MCF 10A (cell line): ENCODE measurements around the gene KRT20. TPM values are rescaled to one million over a fixed set of nuclear protein-coding genes. Genes with fewer than 3 reads are reported as not detected.

Source experiments
- BruUV-seq: library from RNA; stranded (reverse); fragments of 400-500 nt; replicated peaks from 2 replicates; lab custom pipeline; 2021; lab: Mats Ljungman, UMichigan
- CTCF ChIA-PET: fragments of 300-600 bp; sonication (Branson Sonifier 250); formaldehyde crosslinking; extraction: SDS; loops from one replicate; lab custom pipeline; 2021; ENCODE audit warnings: antibody characterized with exemption, inconsistent platforms; lab: Yijun Ruan, JAX
- POLR2A ChIA-PET: fragments of 300-600, 350-650 bp; sonication (Branson Sonifier 250); formaldehyde crosslinking; extraction: SDS; loops from one replicate; lab custom pipeline; 2020; ENCODE audit warnings: antibody characterized with exemption, inconsistent platforms; lab: Yijun Ruan, JAX
- DNase-seq: peaks from one replicate; pipeline ENCODE4 v3.0.0-alpha.2; 2018; ENCODE audit not compliant: unreplicated experiment
- H3K27ac Mint-ChIP-seq: one replicate; pipeline ENCODE4 v1.8.0; 2022; ENCODE audit warnings: mild to moderate bottlenecking, low read depth, mixed read lengths; ENCODE audit not compliant: unreplicated experiment
- H3K27me3 Mint-ChIP-seq: one replicate; pipeline ENCODE4 v1.8.0; 2022; ENCODE audit warnings: mixed read lengths; ENCODE audit not compliant: insufficient read depth, unreplicated experiment
- H3K36me3 Mint-ChIP-seq: one replicate; pipeline ENCODE4 v1.8.0; 2022; ENCODE audit warnings: mild to moderate bottlenecking, moderate library complexity, mixed read lengths; ENCODE audit not compliant: insufficient read depth, unreplicated experiment
- H3K4me1 Mint-ChIP-seq: one replicate; pipeline ENCODE4 v1.8.0; 2022; ENCODE audit warnings: mixed read lengths; ENCODE audit not compliant: insufficient read depth, unreplicated experiment
- H3K4me3 Mint-ChIP-seq: one replicate; pipeline ENCODE4 v1.8.0; 2022; ENCODE audit warnings: mild to moderate bottlenecking, moderate library complexity, mixed read lengths; ENCODE audit not compliant: unreplicated experiment
- H3K9me3 Mint-ChIP-seq: one replicate; pipeline ENCODE4 v1.8.0; 2022; ENCODE audit warnings: mixed read lengths; ENCODE audit not compliant: unreplicated experiment
- intact Hi-C: fragments of 100-400 bp; cut with micrococcal nuclease; formaldehyde crosslinking; loops from 2 replicates; pipeline ENCODE4 v1.14.1; 2022
- total RNA-seq: library from RNA; stranded (reverse); gene quantifications from 2 replicates; pipeline ENCODE4 v1.2.3, GENCODE V29; 2022
- TF ChIP-seq, protein P1 (sequence below): fragments of 200-600 bp; IDR thresholded peaks from one replicate; pipeline ENCODE4 v1.8.0; 2022; ENCODE audit warnings: antibody characterized with exemption, mild to moderate bottlenecking; ENCODE audit not compliant: unreplicated experiment

KRT20 gene
- total RNA-seq, 1 experiment from 2014 or later = not detected

GRCh38 chr17:40878044-40878443, 7.0 kb downstream of the KRT20 start:
- no peaks in the 10 kb centered on the region for H3K9me3 Mint-ChIP-seq
- no peaks in the 10 kb centered on the region for H3K4me1 Mint-ChIP-seq
- no peaks in the 10 kb centered on the region for H3K36me3 Mint-ChIP-seq
- ChIA-PET POLR2A (interaction anchor here (1.7 kb wide), 1 partner anchor 11 kb away, joined by 4 read pairs; no protein-coding TSS in a partner anchor), CTCF (interaction anchor here (1.0 kb wide), 1 partner anchor 671 kb away, joined by 3 read pairs; no protein-coding TSS in a partner anchor)
- TF ChIP-seq, protein P1, sequence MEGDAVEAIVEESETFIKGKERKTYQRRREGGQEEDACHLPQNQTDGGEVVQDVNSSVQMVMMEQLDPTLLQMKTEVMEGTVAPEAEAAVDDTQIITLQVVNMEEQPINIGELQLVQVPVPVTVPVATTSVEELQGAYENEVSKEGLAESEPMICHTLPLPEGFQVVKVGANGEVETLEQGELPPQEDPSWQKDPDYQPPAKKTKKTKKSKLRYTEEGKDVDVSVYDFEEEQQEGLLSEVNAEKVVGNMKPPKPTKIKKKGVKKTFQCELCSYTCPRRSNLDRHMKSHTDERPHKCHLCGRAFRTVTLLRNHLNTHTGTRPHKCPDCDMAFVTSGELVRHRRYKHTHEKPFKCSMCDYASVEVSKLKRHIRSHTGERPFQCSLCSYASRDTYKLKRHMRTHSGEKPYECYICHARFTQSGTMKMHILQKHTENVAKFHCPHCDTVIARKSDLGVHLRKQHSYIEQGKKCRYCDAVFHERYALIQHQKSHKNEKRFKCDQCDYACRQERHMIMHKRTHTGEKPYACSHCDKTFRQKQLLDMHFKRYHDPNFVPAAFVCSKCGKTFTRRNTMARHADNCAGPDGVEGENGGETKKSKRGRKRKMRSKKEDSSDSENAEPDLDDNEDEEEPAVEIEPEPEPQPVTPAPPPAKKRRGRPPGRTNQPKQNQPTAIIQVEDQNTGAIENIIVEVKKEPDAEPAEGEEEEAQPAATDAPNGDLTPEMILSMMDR = no peak
- no peak overlapping the region for H3K27ac Mint-ChIP-seq
- intact Hi-C loops = no loop called here
- H3K4me3 Mint-ChIP-seq = no peak overlapping the region
- no peaks in the 10 kb centered on the region for H3K27me3 Mint-ChIP-seq
- no peak for DNase-seq
- BruUV-seq = no TSS peak

DNA sequence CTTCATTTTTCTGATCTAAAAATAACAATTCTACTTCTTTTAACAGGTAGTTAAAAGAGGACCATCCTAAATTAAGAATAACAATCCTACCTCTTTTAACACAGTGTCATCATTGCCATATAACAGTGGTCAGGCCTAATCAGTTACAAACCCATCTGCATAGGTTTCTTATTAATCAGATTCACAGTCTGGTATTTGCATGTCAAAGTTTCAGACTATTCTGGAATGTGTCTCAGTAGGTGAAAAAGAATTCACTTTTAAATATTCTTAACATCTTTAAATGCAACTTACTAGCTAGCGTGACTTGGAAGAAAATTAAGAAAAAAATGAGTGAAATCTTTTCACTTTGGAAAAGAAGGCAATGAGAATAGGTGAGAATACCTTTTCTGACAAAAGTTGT, 11.2 kb downstream of the KRT20 start:
- intact Hi-C loops = no loop called here
- H3K4me3 Mint-ChIP-seq = no peak overlapping the region
- DNase-seq = no peak
- TF ChIP-seq, protein P1 = no peak
- no TSS peak for BruUV-seq
- POLR2A ChIA-PET = interaction anchor here (0.6 kb wide), 2 partner anchors 13 to 674 kb away, joined by 3 read pairs; no protein-coding TSS in a partner anchor
- no peaks in the 10 kb centered on the region for H3K9me3 Mint-ChIP-seq
- H3K27ac Mint-ChIP-seq = no peak overlapping the region
- no peaks in the 10 kb centered on the region for H3K36me3 Mint-ChIP-seq
- H3K4me1 Mint-ChIP-seq = no peaks in the 10 kb centered on the region
- no peaks in the 10 kb centered on the region for H3K27me3 Mint-ChIP-seq
- CTCF ChIA-PET = interaction anchor here (0.6 to 1.5 kb wide), 4 partner anchors 37 to 789 kb away, joined by 3 to 6 read pairs (median 4); no protein-coding TSS in a partner anchor

DNA sequence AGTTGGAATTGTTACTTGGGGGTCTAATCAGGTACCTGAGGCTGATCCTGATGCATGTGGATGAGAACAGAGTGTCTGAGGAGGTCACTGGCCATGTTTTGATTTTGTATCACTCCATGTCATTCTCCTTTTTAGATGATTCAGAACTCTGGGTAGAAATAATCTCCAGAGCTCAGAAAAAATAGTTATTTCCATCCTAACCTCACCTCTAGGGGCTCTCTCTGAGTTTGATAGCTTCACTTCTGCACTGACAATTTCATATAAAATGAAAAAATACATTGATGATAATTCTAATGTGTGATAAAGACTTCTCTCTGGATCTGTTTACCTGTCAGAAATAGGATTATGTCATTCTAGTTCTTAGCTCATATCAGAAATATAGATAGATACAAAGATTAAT, 11.8 kb downstream of the KRT20 start:
- DNase-seq = no peak
- intact Hi-C loops = no loop called here
- POLR2A ChIA-PET = interaction anchor here (0.6 kb wide), 2 partner anchors 12 to 675 kb away, joined by 3 read pairs; no protein-coding TSS in a partner anchor
- no peak overlapping the region for H3K4me3 Mint-ChIP-seq
- TF ChIP-seq, protein P1 = peak; percentile 6
- H3K27ac Mint-ChIP-seq = no peak overlapping the region
- no peaks in the 10 kb centered on the region for H3K36me3 Mint-ChIP-seq
- H3K9me3 Mint-ChIP-seq = no peaks in the 10 kb centered on the region
- CTCF ChIA-PET = interaction anchor here (0.7 to 1.5 kb wide), 3 partner anchors 270 to 790 kb away, joined by 3 to 6 read pairs (median 4); no protein-coding TSS in a partner anchor
- H3K27me3 Mint-ChIP-seq = no peaks in the 10 kb centered on the region
- no TSS peak for BruUV-seq
- no peaks in the 10 kb centered on the region for H3K4me1 Mint-ChIP-seq

DNA sequence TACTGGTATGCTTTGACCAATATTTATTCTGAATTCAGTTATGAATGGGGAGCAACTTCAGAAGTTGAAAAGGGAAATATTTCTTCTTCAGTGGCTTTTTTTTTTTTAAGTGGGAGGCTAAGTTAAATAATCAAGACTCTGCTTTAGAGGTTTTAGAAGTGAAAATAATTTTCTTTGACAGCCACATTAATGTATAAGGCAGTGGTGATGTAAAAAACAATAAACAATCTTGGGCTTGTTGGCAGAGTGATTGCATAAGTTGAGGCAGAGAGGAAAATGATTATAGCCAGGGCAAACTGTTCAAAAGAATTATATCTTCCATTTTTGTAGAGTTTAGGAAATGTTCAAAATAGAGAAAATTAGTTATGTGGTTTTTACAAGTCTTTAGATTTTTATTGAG, 12.6 kb downstream of the KRT20 start:
- no peaks in the 10 kb centered on the region for H3K4me1 Mint-ChIP-seq
- no TSS peak for BruUV-seq
- H3K36me3 Mint-ChIP-seq = no peaks in the 10 kb centered on the region
- DNase-seq = no peak
- H3K9me3 Mint-ChIP-seq = no peaks in the 10 kb centered on the region
- CTCF ChIA-PET = interaction anchor here (1.6 kb wide), 1 partner anchor 14 kb away, joined by 5 read pairs; no protein-coding TSS in a partner anchor
- H3K27me3 Mint-ChIP-seq = no peaks in the 10 kb centered on the region
- POLR2A ChIA-PET = no interaction called here
- H3K27ac Mint-ChIP-seq = no peak overlapping the region
- H3K4me3 Mint-ChIP-seq = no peak overlapping the region
- intact Hi-C loops = no loop called here
- TF ChIP-seq, protein P1 = no peak
